Measurements from ENCODE around the gene GATAD2B. TPM values are rescaled to one million over a fixed set of nuclear protein-coding genes. Genes with fewer than 3 reads are reported as not detected.

GATAD2B gene
- total and polyA plus RNA-seq, 2 of the 4 experiments (the other 2 are of a cell fraction): 3.8 to 6.2 TPM

DNA sequence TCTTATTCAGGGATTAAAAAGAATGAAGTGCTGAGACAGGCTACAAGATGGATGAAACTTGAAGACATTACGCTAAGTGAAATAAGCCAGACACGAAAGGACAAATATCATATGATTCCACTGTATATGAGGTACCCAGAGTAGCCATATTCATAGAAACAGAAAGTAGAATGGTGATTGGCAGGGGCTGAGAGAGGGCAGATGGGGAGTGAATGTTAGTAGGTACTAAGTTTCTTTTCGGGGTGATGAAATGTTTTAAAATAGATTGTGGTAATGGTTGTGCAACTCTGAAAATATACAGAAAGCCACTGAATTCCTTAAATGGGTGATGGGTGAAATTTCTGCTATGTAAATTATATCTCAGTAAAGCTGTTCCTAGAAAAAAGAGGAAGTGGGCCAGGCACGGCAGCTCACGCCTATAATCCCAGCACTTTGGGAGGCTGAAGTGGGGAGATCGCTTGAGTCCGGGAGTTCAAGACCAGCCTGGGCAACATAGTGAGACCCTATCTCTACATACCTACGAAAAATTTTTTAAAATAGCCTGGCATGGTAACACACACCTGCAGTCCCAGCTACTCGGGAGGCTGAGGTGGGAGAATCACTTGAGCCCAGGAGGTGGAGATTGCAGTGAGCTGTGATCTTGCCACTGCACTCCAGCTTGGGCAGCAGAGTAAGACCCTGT lies 131.7 kb downstream of the GATAD2B start:
- Histone ChIP-seq H3K18ac (ENCODE audit: low read depth, low read length) (peak overlapping the region; percentile 89), H4K20me1 (ENCODE audit: insufficient read depth, low read length) (no peaks in the 10 kb centered on the region), H3K9me3 (ENCODE audit: control insufficient read depth, insufficient read depth, low read length) (no peaks in the 10 kb centered on the region), H2BK120ac (ENCODE audit: low read depth, low read length) (peak overlapping the region; percentile 94), H4K91ac (ENCODE audit: insufficient read depth, low read depth, low read length) (peak overlapping the region; percentile 86), H4K5ac (ENCODE audit: low read depth, low read length) (peak overlapping the region; percentile 82), H2AFZ (replicated peaks; ENCODE audit: low read length, poor library complexity) (no peak overlapping the region), H3K4me2 (ENCODE audit: low read depth, low read length) (peak overlapping the region; percentile 87), H3K79me1 (ENCODE audit: low read depth in 1 of 2, low read length in 2 of 2) (0 out of 4 replicates have a peak, but pooled peaks cover 0 to 3% of the 10 kb centered on the region in 2 experiments), H3K14ac (replicated peaks; ENCODE audit: low read depth, low read length) (peak overlapping the region; percentile 98), H3K9ac (ENCODE audit: low read depth, low read length) (peak overlapping the region; percentile 45; the same call in 1 of the 2 replicates), H2AK5ac (ENCODE audit: low read depth, low read length) (peak overlapping the region; percentile 97), H4K8ac (ENCODE audit: low read depth in 2 of 2, low read length in 2 of 2) (peak overlapping the region; percentile 48 to 92), H2AK9ac (replicated peaks; ENCODE audit: low read depth, low read length, poor library complexity) (peak overlapping the region; percentile 83), H2BK5ac (ENCODE audit: low read depth, low read length, poor library complexity, severe bottlenecking) (peak overlapping the region; percentile 97), H3K4me3 (ENCODE audit: insufficient read depth, low read depth, low read length) (peak overlapping the region; percentile 37; the same call in 1 of the 2 replicates), H3K9me1 (ENCODE audit: insufficient read depth, low read length) (peaks cover 10% of the 10 kb centered on the region), H2BK20ac (ENCODE audit: low read depth, low read length) (peak overlapping the region; percentile 96), H3K23ac (ENCODE audit: low read depth, low read length) (peak overlapping the region; percentile 97; the same call in 1 of the 2 replicates), H3K27ac (ENCODE audit: insufficient read depth, low read length) (peak overlapping the region; percentile 93), H3K4me1 (ENCODE audit: control insufficient read depth, insufficient read depth, low read length) (peaks cover 11% of the 10 kb centered on the region), H3K56ac (ENCODE audit: extremely low read depth, insufficient read depth, low read length) (peak overlapping the region; percentile 75), H3K36me3 (ENCODE audit: control insufficient read depth, insufficient read depth, low read length) (no peaks in the 10 kb centered on the region), H2BK15ac (ENCODE audit: low read depth, low read length) (peak overlapping the region; percentile 89; the same call in 2 of the 3 replicates), H3K4ac (ENCODE audit: low read depth, low read length) (peak overlapping the region; percentile 98), H3K27me3 (ENCODE audit: control insufficient read depth, insufficient read depth, low read length) (no peaks in the 10 kb centered on the region)
- no TSS peak for BruUV-seq (replicated peaks)
- TF ChIP-seq RCOR1 (IDR thresholded peaks at IDR 0.05; ENCODE audit: insufficient replicate concordance, low read length) (peak; percentile 13), CEBPB (IDR thresholded peaks at IDR 0.05; ENCODE audit: low read depth, low read length) (peak; percentile 99), FOS (IDR thresholded peaks at IDR 0.05; ENCODE audit: low read depth, low read length) (peak; percentile 15; the same call in 1 of the 2 replicates), MAFK (IDR thresholded peaks at IDR 0.05; ENCODE audit: low read depth, low read length) (no peak), BHLHE40 (IDR thresholded peaks at IDR 0.05; ENCODE audit: low read depth, low read length) (0 out of 2 replicates have a peak, but pooled peaks have one; percentile 24)
- TF ChIP-seq, protein P1, sequence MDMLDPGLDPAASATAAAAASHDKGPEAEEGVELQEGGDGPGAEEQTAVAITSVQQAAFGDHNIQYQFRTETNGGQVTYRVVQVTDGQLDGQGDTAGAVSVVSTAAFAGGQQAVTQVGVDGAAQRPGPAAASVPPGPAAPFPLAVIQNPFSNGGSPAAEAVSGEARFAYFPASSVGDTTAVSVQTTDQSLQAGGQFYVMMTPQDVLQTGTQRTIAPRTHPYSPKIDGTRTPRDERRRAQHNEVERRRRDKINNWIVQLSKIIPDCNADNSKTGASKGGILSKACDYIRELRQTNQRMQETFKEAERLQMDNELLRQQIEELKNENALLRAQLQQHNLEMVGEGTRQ (IDR thresholded peaks at IDR 0.05; ENCODE audit: low read depth, low read length): no peak; the same call in 1 of the 2 replicates
- TF ChIP-seq, protein P2, sequence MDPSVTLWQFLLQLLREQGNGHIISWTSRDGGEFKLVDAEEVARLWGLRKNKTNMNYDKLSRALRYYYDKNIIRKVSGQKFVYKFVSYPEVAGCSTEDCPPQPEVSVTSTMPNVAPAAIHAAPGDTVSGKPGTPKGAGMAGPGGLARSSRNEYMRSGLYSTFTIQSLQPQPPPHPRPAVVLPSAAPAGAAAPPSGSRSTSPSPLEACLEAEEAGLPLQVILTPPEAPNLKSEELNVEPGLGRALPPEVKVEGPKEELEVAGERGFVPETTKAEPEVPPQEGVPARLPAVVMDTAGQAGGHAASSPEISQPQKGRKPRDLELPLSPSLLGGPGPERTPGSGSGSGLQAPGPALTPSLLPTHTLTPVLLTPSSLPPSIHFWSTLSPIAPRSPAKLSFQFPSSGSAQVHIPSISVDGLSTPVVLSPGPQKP (IDR thresholded peaks at IDR 0.05; ENCODE audit: borderline replicate concordance, low read depth, low read length): no peak
- ChIA-PET POLR2A (ENCODE audit: unreplicated experiment) (no interaction called here), CTCF (no interaction called here)
- intact Hi-C loops (cut with micrococcal nuclease): loop anchor here (10.0 kb wide), 1 partner anchor 134 kb away; the partner anchor contains the start of gene GATAD2B
- dilution Hi-C loops (cut with HindIII; ENCODE audit: low sequenced_read_pairs, unreplicated experiment): no loop called here
- peak; percentile 94 for DNase-seq
- 0% methylated on average over 1 of the region's 9 CpGs; no CpG with 5 or more reads in 1 of the 2 experiments for WGBS, 2 experiments (ENCODE audit: extremely low coverage in 2 of 2, insufficient read length in 1 of 2)
- peak; percentile 89 for ATAC-seq (ENCODE audit: low read depth)
- in situ Hi-C loops (cut with MboI; ENCODE audit: low sequenced_read_pairs): no loop called here
